Jurkat, Clone E6-1 (cell line): ENCODE measurements around the gene DPEP3.
"Not testable (repeated sequence)": the region's sequence is repeated elsewhere in the genome, so short reads cannot be mapped to it uniquely, and the experiment has no call there.

Experiments used
- DNase-seq: peaks from one replicate; pipeline ENCODE4 v3.0.0-alpha.2; 2011; ENCODE audit warnings: low read depth, low spot score
- H3K4me3 ChIP-seq: 2 replicates; pipeline ENCODE4 v1.5.1; 2011; ENCODE audit warnings: mild to moderate bottlenecking, low read length, control low read depth, moderate library complexity

Gene DPEP3

DNA sequence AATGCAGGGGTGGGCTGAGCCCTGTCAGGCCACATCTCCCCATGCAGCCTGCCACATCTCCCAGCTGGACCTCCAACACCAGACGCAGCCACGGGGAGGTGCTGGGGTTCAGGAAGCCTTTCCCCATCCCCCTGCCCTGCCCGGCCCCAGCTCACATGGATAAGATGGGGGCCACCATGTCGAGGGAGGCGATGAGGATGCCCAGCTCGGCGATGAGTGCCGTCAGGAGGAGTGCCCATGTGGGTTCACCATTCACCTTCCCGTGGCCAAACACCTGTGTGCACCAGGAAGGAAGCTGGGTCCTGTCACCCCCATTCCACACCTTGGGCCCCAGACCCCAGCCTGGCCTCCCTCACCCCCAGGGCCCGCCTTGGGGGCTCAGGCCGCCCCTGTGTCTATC, 30.7 kb downstream of the DPEP3 start:
- no peak overlapping the region for H3K4me3 ChIP-seq
- DNase-seq: no peak

GRCh38 chr16:67948015-67948414, 32.3 kb downstream of the DPEP3 start:
- no peak for DNase-seq
- H3K4me3 ChIP-seq: no peak overlapping the region

- H3K4me3 ChIP-seq: no peak overlapping the region
- no peak for DNase-seq
These were observed 33.2 kb downstream of the DPEP3 start for GRCh38 chr16:67946966-67947558.

DNA sequence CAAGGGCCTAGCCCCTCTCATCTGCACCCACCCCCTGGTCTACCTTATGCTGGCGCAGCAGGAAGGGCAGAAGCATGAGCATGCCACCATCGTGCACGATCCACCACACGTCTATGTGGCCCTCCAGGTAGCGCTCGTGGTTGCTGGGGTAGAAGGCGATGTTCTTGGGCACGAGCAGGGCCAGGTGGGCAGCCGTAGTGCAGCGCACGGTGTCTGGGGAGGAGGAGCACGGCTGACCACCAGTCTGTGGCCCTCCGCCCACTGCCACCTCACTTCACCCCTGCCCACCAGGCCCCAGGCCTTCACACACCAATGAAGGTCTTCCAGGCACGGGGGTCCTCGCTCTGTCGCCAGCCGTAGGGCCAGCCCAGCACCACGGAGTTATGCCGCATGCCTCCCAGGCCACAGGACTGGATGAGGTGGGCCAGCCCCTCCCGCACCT, 34.1 kb downstream of the DPEP3 start:
- H3K4me3 ChIP-seq: no peak overlapping the region
- no peak for DNase-seq

GRCh38 chr16:67945392-67945933, 34.8 kb downstream of the DPEP3 start:
- no peak for DNase-seq
- no peak overlapping the region for H3K4me3 ChIP-seq

DNA sequence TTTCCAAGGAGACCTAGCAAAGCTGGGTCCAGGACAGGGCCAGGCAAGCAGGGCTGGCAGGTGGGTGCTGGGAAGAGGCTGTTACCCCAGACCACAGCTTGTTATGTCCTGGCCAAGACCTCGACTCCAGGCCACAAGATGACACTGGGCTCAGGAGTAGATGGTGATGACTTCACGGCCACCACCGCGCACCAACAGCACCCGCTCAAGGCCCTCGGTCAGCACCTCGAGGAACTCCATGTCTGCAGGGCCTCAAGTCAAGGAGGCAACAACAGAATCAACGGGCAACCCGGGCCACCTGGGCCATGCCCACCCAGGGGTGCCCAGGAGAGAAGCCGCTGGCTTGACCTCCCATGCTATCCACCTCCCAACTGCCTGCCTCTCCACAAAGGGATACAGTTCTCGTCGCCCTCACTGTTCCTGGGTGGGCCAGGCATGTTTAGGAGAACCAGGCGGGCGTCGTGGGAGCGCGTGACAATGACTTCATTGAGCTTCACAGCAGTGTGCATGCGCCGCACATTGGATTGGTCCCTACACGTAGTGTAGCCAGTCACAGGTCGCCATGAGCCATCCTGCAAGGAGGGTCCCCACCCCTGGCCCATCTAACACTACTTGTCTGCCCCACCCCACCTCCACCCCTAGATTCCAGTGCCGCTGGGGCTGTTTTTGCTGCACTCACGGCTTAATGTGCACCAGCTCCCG, 35.5 kb downstream of the DPEP3 start:
- no peak overlapping the region for H3K4me3 ChIP-seq
- DNase-seq: no peak

- H3K4me3 ChIP-seq: no peak within 1 kb of the TSS
- no peak for DNase-seq
These were observed 36.4 kb downstream of the DPEP3 start, which contains the start of gene LCAT for GRCh38 chr16:67943619-67944504. LCAT (minus strand) TSS chr16:67944120; CDS start chr16:67944101, 19 bp downstream.

- H3K4me3 ChIP-seq: no peak overlapping the region
- no peak for DNase-seq
These were observed 37.1 kb downstream of the DPEP3 start for GRCh38 chr16:67943256-67943618.

GRCh38 chr16:67942510-67943255, 37.6 kb downstream of the DPEP3 start:
- no peak overlapping the region for H3K4me3 ChIP-seq
- no peak for DNase-seq

GRCh38 chr16:67942200-67942509, 38.1 kb downstream of the DPEP3 start:
- H3K4me3 ChIP-seq: no peak overlapping the region
- no peak for DNase-seq

- DNase-seq: no peak
- H3K4me3 ChIP-seq: no peak overlapping the region
These were observed 38.7 kb downstream of the DPEP3 start for GRCh38 chr16:67941469-67942199.

- no peak for DNase-seq
- H3K4me3 ChIP-seq: no peak overlapping the region
These were observed 39.7 kb downstream of the DPEP3 start for GRCh38 chr16:67940446-67941089.

- H3K4me3 ChIP-seq: no peak overlapping the region
- DNase-seq: peak; percentile 59
These were observed 40.5 kb downstream of the DPEP3 start for GRCh38 chr16:67939507-67940445.

GRCh38 chr16:67937713-67938112, 42.6 kb downstream of the DPEP3 start:
- peak overlapping the region; percentile 96; the same call in 1 of the 2 replicates for H3K4me3 ChIP-seq
- not testable (repeated sequence) for DNase-seq

DNA sequence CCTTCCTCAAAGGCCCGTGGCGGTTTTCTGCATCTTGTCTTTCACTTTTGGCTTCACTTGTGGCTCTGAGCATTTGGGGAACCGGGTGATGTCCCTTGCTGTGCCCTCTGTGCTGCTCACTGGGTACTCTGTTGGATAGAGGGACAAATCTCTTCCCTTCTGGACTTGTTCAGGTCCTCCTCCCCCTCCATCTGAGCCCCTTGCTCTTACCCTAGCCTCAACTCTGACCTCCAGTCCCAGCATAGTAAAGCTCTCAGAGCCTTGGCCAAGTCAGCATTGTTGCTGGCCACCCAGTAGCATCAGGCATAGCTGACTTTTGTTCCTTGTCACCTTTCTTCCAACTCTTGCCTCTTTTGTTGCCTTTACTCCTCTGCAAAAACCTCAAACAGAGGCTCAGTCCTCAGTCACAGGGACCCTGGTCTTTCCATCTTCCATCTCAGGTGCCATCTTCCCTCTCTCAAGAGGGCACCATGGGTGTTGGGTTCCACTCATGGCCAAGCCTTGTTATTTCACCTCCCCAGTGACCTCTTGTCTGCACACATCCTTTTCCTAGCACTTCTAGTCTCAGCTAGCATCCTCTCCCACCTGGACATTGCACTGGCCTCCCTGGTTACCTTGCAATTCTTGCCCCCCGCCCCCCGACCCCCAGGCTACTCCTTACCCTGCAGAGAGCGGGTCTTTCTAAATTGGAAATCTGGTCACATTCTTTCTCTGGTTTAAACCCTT, 43.3 kb downstream of the DPEP3 start:
- peak; percentile 82 for DNase-seq
- peak overlapping the region; percentile 96 for H3K4me3 ChIP-seq

DNA sequence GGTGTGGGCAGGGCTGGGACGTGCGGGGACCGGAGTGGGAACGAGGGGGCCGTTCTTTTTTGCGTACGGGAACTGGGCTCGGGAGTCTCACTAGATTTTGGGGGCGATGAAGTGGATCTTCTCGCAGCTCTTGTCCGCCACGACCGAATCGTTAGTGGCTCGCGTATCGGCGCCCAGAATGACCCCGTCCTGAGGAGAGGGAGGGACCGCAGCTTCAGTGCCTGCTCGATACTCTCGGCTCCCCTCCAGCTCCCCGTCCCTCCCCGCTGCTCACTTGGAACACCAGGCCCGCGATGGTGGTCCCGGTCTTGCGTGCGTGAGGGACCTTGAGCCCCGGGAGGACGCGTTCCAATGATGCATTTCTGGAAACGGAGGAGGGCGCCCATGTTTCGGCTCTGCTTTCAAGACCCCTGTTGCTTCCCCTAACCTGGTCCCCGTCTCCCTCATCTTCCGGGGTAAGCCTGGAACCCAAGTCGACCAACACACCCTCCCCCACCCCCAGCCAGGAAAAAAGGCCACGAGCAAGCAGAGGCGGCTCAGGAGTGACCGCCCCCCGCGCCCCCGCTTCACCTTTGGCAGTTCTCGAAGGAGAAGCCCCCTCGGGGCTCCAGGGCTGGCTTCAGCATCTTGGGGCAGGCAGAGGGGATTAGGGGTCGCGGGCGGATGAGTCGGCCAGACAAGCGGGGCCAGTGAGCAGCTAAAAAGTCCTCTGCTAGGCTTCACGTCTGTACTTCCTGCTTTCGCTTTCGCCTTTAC, 44.0 kb downstream of the DPEP3 start, which contains the start of gene PSMB10:
Gene PSMB10 (minus strand): TSS at position 727 of the 756 bp plus-strand sequence. CDS start 101 bp downstream, at position 626.
- DNase-seq: peak; percentile 48
- H3K4me3 ChIP-seq: peak within 1 kb of the TSS; percentile 96
